Stomach (tissue), 9 donors: ENCODE measurements around the gene SELENOF. TPM values are rescaled to one million over a fixed set of nuclear protein-coding genes. Genes with fewer than 3 reads are reported as not detected.
"Not testable (repeated sequence)": the region's sequence is repeated elsewhere in the genome, so short reads cannot be mapped to it uniquely, and the experiment has no call there.

Source experiments
- DNase-seq, 2 donors: peaks; one replicate each; pipeline versions ENCODE4 v3.0.0 to v3.0.0-alpha.2; 2013 to 2019
- H3K27ac ChIP-seq, 5 donors: fragments of 200-600 bp in 4 of 5; sonication (generic) in 4 of 5; one replicate each; pipeline ENCODE4 v1.5.1; 2013 to 2019; ENCODE audit warnings: mild to moderate bottlenecking in 1 of 5, moderate library complexity in 1 of 5
- H3K27me3 ChIP-seq, 3 donors: fragments of 200-600 bp; sonication (generic); one replicate each; pipeline ENCODE4 v1.5.1; 2017 to 2019; ENCODE audit warnings: mixed run types in 1 of 3
- H3K36me3 ChIP-seq, 4 donors: fragments of 200-600 bp; sonication (generic); 1 replicate in 3 of 4; 2 replicates in 1 of 4; pipeline ENCODE4 v1.5.1; 2016 to 2019
- H3K4me1 ChIP-seq, 4 donors: fragments of 200-600 bp; sonication (generic); one replicate each; pipeline ENCODE4 v1.5.1; 2016 to 2019
- H3K4me3 ChIP-seq, 4 donors: fragments of 200-600 bp; sonication (generic) in 3 of 4; one replicate each; pipeline ENCODE4 v1.5.1; 2016 to 2019; ENCODE audit warnings: mild to moderate bottlenecking in 1 of 4
- H3K9me3 ChIP-seq, 4 donors: fragments of 200-600 bp; sonication (generic); one replicate each; pipeline ENCODE4 v1.5.1; 2016 to 2019
- CTCF ChIP-seq, 7 experiments: fragments of 450-650 bp in 4 of 7; fragments of 200-600 bp in 3 of 7; sonication (generic) in 3 of 7; IDR thresholded peaks; one replicate each; pipeline ENCODE4 v1.5.1; 2016 to 2019; ENCODE audit warnings: antibody characterized with exemption in 7 of 7, control low read depth in 2 of 7, mild to moderate bottlenecking in 1 of 7
- EP300 ChIP-seq: sonication (generic); formaldehyde crosslinking; IDR thresholded peaks from one replicate; pipeline ENCODE4 v1.6.1; 2017; ENCODE audit warnings: antibody characterized with exemption
- POLR2A ChIP-seq, 4 donors: fragments of 450-650 bp; IDR thresholded peaks; one replicate each; pipeline ENCODE4 v1.6.1; 2016; ENCODE audit warnings: antibody characterized with exemption in 4 of 4, control low read depth in 2 of 4, mild to moderate bottlenecking in 1 of 4, moderate library complexity in 1 of 4
- POLR2AphosphoS5 ChIP-seq, 3 donors: sonication (generic); formaldehyde crosslinking; IDR thresholded peaks; one replicate each; pipeline ENCODE4 v1.6.1; 2016; ENCODE audit warnings: antibody characterized with exemption in 3 of 3
- WGBS, 5 donors: extraction: QIAGEN DNeasy Blood & Tissue Kit in 3 of 5; methylation state at CpG; one replicate each; pipeline versions ENCODE4 v1.1.5 to v1.1.7; 2013 to 2018; 5-methylcytosine and 5-hydroxymethylcytosine counted together
- intact Hi-C: fragments of 100-400 bp; cut with DNase I; formaldehyde crosslinking; loops from one replicate; pipeline ENCODE4 v1.15.1; 2023; ENCODE audit warnings: low total_unique reads
- polyA plus RNA-seq, 3 donors: library from polyadenylated mRNA; stranded (reverse); fragments of 200-250 nt; gene quantifications; one replicate each; pipeline ENCODE4 v1.2.3, GENCODE V29; 2013
- total RNA-seq, 5 donors: library from RNA; depleted of rRNA; stranded (reverse); fragments of >200 nt; gene quantifications; one replicate each; pipeline versions ENCODE4 v1.1.0 to v1.2.3, GENCODE V29; 2014 to 2016
- donor health status: healthy with polysubstance abuse.
- donor health status: Bipolar disorder and iron deficiency.
- donor health status: healthy.

Gene SELENOF
- total and polyA plus RNA-seq, 8 donors = 24.9 to 247 (median 82.9) TPM

- 24 to 39% (median 32%) methylated on average over 2 of the region's 2 CpGs for WGBS, 5 donors
- intact Hi-C loops = no loop called here
- TF ChIP-seq POLR2AphosphoS5 (IDR thresholded peaks at IDR 0.05) (no peak), POLR2A (IDR thresholded peaks at IDR 0.05) (no peak)
These were observed 7.5 kb downstream of the SELENOF start for GRCh38 chr1:86906419-86906818.

GRCh38 chr1:86905875-86906274, 8.1 kb downstream of the SELENOF start:
- H3K36me3 ChIP-seq = peaks cover 0 to 55% (median 23%) of the 10 kb centered on the region in 4 donors
- TF ChIP-seq POLR2A (IDR thresholded peaks at IDR 0.05) (no peak), CTCF (IDR thresholded peaks at IDR 0.05) (no peak), EP300 (no peak), POLR2AphosphoS5 (IDR thresholded peaks at IDR 0.05) (no peak)
- no peaks in the 10 kb centered on the region for H3K9me3 ChIP-seq
- WGBS, 5 donors = 0 to 93% (median 51%) methylated on average over 1 of the region's 1 CpG
- no peaks in the 10 kb centered on the region for H3K27me3 ChIP-seq
- no peak overlapping the region for H3K27ac ChIP-seq
- H3K4me3 ChIP-seq = no peak overlapping the region
- no peak for DNase-seq
- intact Hi-C loops = no loop called here
- H3K4me1 ChIP-seq = peaks cover 6 to 55% (median 27%) of the 10 kb centered on the region in 4 donors

More at GRCh38 chr1:86906419-86906818, 7.5 kb downstream of the SELENOF start:
- Histone ChIP-seq H3K4me1 (peaks cover 8 to 61% (median 31%) of the 10 kb centered on the region in 4 donors), H3K27ac (no peak overlapping the region), H3K4me3 (no peak overlapping the region), H3K27me3 (no peaks in the 10 kb centered on the region), H3K36me3 (peaks cover 0 to 50% (median 19%) of the 10 kb centered on the region in 4 donors), H3K9me3 (no peaks in the 10 kb centered on the region)
- DNase-seq = peak in 1 of 2 donors; percentile 13

GRCh38 chr1:86899401-86899800, 14.5 kb downstream of the SELENOF start:
- H3K4me3 ChIP-seq, DNase-seq, H3K27ac ChIP-seq, intact Hi-C loops, H3K9me3 ChIP-seq, H3K4me1 ChIP-seq, H3K27me3 ChIP-seq: not testable (repeated sequence)
- H3K36me3 ChIP-seq = peaks cover 3 to 40% (median 34%) of the 10 kb centered on the region in 4 donors
- 94 to 100% (median 97%) methylated on average over 5 to 23 of the region's 33 CpGs; no CpG with 5 or more reads in 1 of the 5 donors for WGBS, 5 donors

GRCh38 chr1:86888327-86888726, 25.6 kb downstream of the SELENOF start:
- DNase-seq = no peak
- Histone ChIP-seq H3K4me3 (no peak overlapping the region), H3K9me3 (no peaks in the 10 kb centered on the region), H3K27ac (no peak overlapping the region), H3K27me3 (no peaks in the 10 kb centered on the region), H3K36me3 (peaks cover 0 to 9% (median 5%) of the 10 kb centered on the region in 4 donors), H3K4me1 (no peaks in the 10 kb centered on the region)
- 95 to 98% (median 98%) methylated on average over 5 of the region's 5 CpGs for WGBS, 5 donors
- TF ChIP-seq POLR2A (IDR thresholded peaks at IDR 0.05) (no peak), POLR2AphosphoS5 (IDR thresholded peaks at IDR 0.05) (no peak), CTCF (IDR thresholded peaks at IDR 0.05) (no peak), EP300 (no peak)
- intact Hi-C loops = no loop called here

GRCh38 chr1:86887479-86888162, 26.3 kb downstream of the SELENOF start:
- WGBS, 5 donors = 93 to 99% (median 98%) methylated on average over 5 of the region's 5 CpGs
- H3K27ac ChIP-seq = no peak overlapping the region
- intact Hi-C loops = no loop called here
- H3K9me3 ChIP-seq = no peaks in the 10 kb centered on the region
- H3K4me1 ChIP-seq = no peaks in the 10 kb centered on the region
- H3K4me3 ChIP-seq = no peak overlapping the region
- peaks cover 0 to 9% (median 5%) of the 10 kb centered on the region in 4 donors for H3K36me3 ChIP-seq
- TF ChIP-seq EP300 (no peak), CTCF (IDR thresholded peaks at IDR 0.05) (no peak), POLR2A (IDR thresholded peaks at IDR 0.05) (no peak)
- H3K27me3 ChIP-seq = no peaks in the 10 kb centered on the region
- DNase-seq = no peak
